ENCODE data around the gene VPS25.

The VPS25 gene

DNA sequence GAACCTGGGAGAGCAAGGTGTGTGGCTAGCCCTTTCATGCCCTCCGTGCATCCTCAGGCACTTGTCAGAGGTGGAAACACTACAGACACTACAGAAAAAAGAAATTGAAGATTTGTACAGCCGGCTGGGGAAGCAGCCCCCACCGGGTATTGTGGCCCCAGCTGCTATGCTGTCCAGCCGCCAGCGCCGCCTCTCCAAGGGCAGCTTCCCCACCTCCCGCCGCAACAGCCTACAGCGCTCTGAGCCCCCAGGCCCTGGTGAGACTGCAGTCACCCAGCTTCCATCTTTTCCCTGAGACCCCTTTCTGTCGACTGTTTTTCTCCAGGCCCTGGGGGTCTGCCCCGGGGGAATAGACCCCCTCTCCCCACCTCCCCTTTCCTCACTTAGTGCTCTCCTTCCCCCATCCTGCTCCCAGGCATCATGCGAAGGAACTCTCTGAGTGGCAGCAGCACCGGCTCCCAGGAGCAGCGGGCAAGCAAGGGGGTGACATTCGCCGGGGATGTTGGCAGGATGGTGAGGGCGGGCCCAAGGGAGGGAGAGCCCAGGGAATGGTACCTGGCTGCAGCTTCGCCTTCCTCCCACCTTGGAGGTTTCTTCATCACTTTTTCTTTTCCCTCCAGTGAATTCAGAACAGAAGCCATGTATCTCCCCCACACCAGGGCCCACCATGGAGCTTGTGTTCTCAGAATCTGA is 23.0 kb downstream of the VPS25 start:
- TF ChIP-seq CTCF (IDR thresholded peaks at IDR 0.05; ENCODE audit: insufficient read depth, low read depth, low read length, missing control alignments) = no peak
- DNase-seq (ENCODE audit: low read depth) = no peak
- no peak overlapping the region for H3K4me3 ChIP-seq (ENCODE audit: low read length)

DNA sequence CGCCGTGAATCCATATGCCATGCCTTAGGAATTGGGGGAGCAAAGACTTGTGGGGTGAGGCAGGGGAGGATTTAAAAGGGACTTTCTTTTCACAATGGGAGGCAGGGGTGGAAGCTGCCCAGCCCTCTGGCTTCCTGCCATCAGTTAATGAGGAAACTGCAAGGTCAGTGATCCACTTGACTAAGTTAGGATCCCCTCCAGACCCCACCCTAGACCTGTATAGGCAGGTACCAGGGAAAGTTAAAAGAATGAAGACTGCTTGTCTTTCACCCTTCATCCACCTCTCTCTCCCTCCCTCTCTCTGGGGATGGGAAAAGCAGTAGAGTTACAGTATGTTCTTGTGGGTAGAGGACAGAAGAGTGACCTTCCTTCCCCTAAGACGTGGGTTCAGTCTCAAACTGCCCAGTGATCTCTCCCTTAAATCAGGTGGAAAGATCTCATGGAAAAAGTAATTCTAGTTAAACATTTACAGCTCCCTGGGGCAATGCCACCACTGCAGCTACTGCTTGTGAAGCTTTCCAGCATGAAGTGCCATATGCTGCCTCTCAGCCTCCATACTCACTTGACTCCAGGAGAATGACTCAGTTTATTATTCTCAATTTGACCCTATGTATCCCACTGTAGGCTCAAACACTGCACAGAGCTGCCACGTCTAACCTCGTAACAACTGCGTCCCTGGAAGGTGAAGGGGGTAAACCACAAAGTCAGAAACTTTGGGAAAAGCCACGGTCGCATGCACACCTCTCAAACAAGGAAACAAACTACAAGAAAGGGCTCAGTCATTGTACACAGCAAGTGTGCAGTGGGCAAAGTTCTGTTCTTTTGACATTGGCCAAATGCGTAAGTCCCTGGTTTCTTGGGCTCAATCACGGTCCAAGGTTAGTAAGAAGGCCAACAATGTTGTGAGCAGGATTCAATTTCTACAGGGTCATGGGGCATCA is 24.1 kb downstream of the VPS25 start:
- peak overlapping the region; percentile 85 for H3K4me3 ChIP-seq (ENCODE audit: low read length)
- peak; percentile 47 for DNase-seq (ENCODE audit: low read depth)
- no peak for TF ChIP-seq CTCF (IDR thresholded peaks at IDR 0.05; ENCODE audit: insufficient read depth, low read depth, low read length, missing control alignments)

- H3K4me3 ChIP-seq (ENCODE audit: low read length) = peak overlapping the region; percentile 85
- DNase-seq (ENCODE audit: low read depth) = no peak
- TF ChIP-seq CTCF (IDR thresholded peaks at IDR 0.05; ENCODE audit: insufficient read depth, low read depth, low read length, missing control alignments) = no peak
Observed at GRCh38 chr17:42798011-42798382, 24.7 kb downstream of the VPS25 start.

DNA sequence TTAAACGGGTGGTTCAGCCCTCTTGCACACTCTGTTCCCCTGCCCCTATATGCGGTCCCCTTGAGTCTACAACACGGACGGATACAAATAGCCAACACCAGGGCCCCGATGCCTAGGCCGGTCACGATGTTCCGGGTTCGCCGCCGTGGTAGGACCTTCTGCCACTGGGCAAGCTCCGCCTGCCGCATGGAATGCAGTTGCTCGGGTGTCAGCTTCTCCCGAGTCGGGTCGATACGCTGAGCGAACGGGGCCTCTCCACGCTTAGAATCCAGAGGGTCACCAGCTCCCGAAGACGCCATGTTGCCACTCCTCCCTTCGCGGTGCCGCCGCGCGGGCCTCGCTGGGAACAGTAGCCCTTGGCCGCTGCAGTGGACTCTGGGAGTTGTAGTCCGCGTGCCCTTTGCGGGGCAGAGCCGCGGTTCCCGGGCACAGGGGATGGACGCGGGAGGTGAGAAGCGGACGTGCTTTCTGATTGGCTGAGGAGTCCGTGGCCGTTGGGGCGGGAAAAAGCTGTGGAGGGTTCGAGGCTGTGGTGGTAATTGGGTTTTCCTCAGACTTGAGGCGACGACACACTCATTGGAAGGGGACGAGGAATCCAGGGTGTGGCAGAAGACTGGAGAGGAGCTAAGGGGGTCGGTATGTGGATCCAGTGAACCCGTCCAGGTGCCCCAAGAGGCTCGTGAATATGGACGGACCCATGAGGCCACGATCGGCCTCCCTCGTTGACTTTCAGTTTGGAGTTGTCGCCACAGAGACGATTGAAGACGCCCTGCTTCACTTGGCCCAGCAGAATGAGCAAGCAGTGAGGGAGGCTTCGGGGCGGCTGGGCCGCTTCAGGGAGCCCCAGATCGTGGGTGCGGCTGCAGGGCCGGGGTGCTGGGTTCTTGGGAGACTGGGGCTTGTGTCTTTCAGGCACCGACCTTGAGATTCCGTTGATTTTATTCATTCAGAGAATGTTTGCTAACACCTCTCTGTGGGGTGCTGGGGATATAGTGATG is 25.4 kb downstream of the VPS25 start, which contains the start of the genes CNTD1 and COA3:
TSS of gene CNTD1 (plus strand) at position 479 of the 998 bp plus-strand sequence. CDS start at position 686, 207 bp downstream.
TSS of gene COA3 (minus strand) at position 322 of the 998 bp plus-strand sequence. CDS start at position 299, 23 bp downstream.
- TF ChIP-seq CTCF (IDR thresholded peaks at IDR 0.05; ENCODE audit: insufficient read depth, low read depth, low read length, missing control alignments) = no peak
- DNase-seq (ENCODE audit: low read depth) = peak; percentile 83
- H3K4me3 ChIP-seq (ENCODE audit: low read length) = peak within 1 kb of the TSS; percentile 85

GRCh38 chr17:42803074-42803883 is 30.0 kb downstream of the VPS25 start:
- no peak for TF ChIP-seq CTCF (IDR thresholded peaks at IDR 0.05; ENCODE audit: insufficient read depth, low read depth, low read length, missing control alignments)
- no peak for DNase-seq (ENCODE audit: low read depth)
- H3K4me3 ChIP-seq (ENCODE audit: low read length) = no peak overlapping the region

All from epithelial cell of esophagus (primary cell).